Activated CD8-positive, alpha-beta T cell treated with anti-CD3 and anti-CD28 coated beads for 36 hours (primary cell): ENCODE data around the gene DLAT. TPM values are rescaled to one million over a fixed set of nuclear protein-coding genes. Genes with fewer than 3 reads are reported as not detected.

Experiments used
- ATAC-seq: fragments of 200-7000 bp; cut with Tn5 transposase; one replicate; pipeline ENCODE4 v1.10.0; 2021; ENCODE audit warnings: mild to moderate bottlenecking, moderate library complexity
- CTCF ChIA-PET: fragments of 350-600 bp; sonication (Branson Sonifier 250); formaldehyde crosslinking; loops from one replicate; lab custom pipeline; 2021; ENCODE audit warnings: antibody characterized with exemption; lab: Charles Lee
- POLR2A ChIA-PET: fragments of 350-600 bp; sonication (Branson Sonifier 250); formaldehyde crosslinking; loops from one replicate; lab custom pipeline; 2021; ENCODE audit warnings: antibody characterized with exemption; lab: Charles Lee
- DNase-seq: peaks from one replicate; pipeline ENCODE4 v3.0.0-alpha.2; 2020
- H3K27ac Mint-ChIP-seq: one replicate; pipeline ENCODE4 v1.8.0; 2021; ENCODE audit warnings: mild to moderate bottlenecking, mixed read lengths
- H3K27me3 Mint-ChIP-seq: one replicate; pipeline ENCODE4 v1.8.0; 2021; ENCODE audit warnings: mixed read lengths
- H3K36me3 Mint-ChIP-seq: one replicate; pipeline ENCODE4 v1.8.0; 2021; ENCODE audit warnings: low read depth, mixed read lengths
- H3K4me1 Mint-ChIP-seq: one replicate; pipeline ENCODE4 v1.8.0; 2021; ENCODE audit warnings: low read depth, mixed read lengths
- H3K4me3 Mint-ChIP-seq: one replicate; pipeline ENCODE4 v1.8.0; 2021; ENCODE audit warnings: mild to moderate bottlenecking, moderate library complexity, mixed read lengths
- H3K9me3 Mint-ChIP-seq: one replicate; pipeline ENCODE4 v1.8.0; 2021; ENCODE audit warnings: mixed read lengths
- intact Hi-C: fragments of 100-400 bp; cut with micrococcal nuclease; formaldehyde crosslinking; loops from one replicate; pipeline ENCODE4 v1.10.0; 2022
- total RNA-seq, 2 experiments: library from RNA; stranded (reverse); gene quantifications; one replicate each; pipeline ENCODE4 v1.2.3, GENCODE V29; 2021
- TF ChIP-seq, protein P1 (sequence below): fragments of 200-600 bp; IDR thresholded peaks from one replicate; pipeline ENCODE4 v1.8.0; 2022; ENCODE audit warnings: antibody characterized with exemption, mild to moderate bottlenecking

The DLAT gene
- total RNA-seq: 10 to 100 TPM; 50.3 to 51.4 TPM

DNA sequence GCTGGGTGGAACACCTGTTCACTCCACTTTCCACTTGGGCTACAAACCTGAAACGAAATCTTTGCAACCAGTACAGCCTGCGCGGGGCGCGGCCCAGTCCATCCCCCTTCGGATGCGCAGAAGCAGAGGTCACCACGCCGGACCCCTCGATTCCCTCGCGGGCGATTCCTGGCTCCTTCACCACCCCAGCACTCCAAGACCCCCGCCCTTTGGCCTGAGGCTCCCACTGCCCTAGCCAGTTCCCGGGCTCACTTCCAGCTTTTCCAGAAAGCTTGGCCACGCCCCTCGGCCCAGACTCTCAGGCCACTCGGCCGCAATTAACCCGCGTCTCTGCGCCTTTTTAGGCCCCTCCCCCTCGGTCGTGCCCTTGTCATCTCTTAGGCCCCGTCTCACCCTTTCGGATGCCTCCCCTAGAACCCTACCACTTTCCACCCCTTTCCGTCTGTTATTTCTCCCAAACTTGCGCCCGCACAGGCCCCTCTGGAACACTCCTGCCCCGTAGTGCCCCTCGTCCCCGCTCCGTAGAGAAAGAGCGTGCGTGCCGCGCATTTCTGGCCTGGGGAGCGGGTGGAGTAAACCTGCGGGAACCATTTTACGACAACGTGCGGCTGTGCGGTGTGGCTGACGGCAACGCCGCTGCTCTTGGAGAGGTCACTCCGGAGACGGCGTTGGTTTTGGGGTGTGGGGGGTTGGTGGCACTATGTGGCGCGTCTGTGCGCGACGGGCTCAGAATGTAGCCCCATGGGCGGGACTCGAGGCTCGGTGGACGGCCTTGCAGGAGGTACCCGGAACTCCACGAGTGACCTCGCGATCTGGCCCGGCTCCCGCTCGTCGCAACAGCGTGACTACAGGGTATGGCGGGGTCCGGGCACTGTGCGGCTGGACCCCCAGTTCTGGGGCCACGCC lies at the start of gene DLAT:
TSS of gene DLAT (plus strand) at position 636 of the 906 bp plus-strand sequence. CDS start at position 701, 65 bp downstream.
- H3K36me3 Mint-ChIP-seq: peaks cover 31% of the 10 kb centered on the region
- TF ChIP-seq, protein P1, sequence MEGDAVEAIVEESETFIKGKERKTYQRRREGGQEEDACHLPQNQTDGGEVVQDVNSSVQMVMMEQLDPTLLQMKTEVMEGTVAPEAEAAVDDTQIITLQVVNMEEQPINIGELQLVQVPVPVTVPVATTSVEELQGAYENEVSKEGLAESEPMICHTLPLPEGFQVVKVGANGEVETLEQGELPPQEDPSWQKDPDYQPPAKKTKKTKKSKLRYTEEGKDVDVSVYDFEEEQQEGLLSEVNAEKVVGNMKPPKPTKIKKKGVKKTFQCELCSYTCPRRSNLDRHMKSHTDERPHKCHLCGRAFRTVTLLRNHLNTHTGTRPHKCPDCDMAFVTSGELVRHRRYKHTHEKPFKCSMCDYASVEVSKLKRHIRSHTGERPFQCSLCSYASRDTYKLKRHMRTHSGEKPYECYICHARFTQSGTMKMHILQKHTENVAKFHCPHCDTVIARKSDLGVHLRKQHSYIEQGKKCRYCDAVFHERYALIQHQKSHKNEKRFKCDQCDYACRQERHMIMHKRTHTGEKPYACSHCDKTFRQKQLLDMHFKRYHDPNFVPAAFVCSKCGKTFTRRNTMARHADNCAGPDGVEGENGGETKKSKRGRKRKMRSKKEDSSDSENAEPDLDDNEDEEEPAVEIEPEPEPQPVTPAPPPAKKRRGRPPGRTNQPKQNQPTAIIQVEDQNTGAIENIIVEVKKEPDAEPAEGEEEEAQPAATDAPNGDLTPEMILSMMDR: no peak
- DNase-seq: peak; percentile 91
- peak within 1 kb of the TSS; percentile 99 for H3K4me3 Mint-ChIP-seq
- ChIA-PET POLR2A (interaction anchor here (0.6 to 2.0 kb wide), 6 partner anchors 13 to 98 kb away, joined by 3 to 9 read pairs (median 4); no protein-coding TSS in a partner anchor), CTCF (interaction anchor here (1.2 kb wide), 1 partner anchor 93 kb away, joined by 4 read pairs; no protein-coding TSS in a partner anchor)
- peak within 1 kb of the TSS; percentile 100 for H3K27ac Mint-ChIP-seq
- peak; percentile 90 for ATAC-seq
- no peaks in the 10 kb centered on the region for H3K27me3 Mint-ChIP-seq
- no peaks in the 10 kb centered on the region for H3K9me3 Mint-ChIP-seq
- H3K4me1 Mint-ChIP-seq: peaks cover 27% of the 10 kb centered on the region
- intact Hi-C loops: loop anchor here (10.0 kb wide), 1 partner anchor 90 kb away; the partner anchor contains the start of gene DIXDC1

DNA sequence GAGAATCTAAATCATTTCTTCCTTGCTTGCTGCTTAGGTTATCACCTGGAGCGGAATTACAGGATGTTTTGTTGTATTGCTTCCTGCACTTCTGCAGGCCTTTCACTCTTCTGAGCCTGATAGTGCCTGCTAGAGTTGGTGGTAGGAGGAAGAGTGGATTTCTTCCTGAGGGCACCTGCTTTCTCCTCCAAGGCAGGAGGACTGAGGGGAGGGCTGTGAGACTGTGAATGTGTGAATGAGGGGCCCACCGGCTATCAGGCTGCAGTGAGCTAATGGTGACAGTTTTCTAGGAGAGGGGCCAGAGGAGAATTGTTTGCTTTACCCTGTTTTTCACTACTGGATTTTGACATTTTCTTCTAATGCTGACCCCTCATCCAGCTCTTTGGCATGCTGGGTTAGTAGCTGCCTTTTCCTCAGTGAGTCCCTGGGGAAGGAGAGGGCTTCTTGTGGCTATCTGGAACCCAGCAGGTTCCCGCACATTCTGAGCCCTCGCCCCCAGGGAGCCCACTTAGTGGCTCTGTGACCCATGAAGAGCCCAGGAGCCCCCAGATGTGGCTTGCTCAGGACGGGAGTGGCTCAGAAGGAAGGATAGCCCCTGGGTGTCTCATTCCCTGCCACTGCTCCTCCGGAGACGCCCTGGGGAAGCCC lies 49.0 kb upstream of the DLAT start:
- peaks cover 4% of the 10 kb centered on the region for H3K4me1 Mint-ChIP-seq
- ChIA-PET POLR2A (no interaction called here), CTCF (interaction anchor here (1.0 to 10.3 kb wide), 4 partner anchors 9 to 50 kb away, joined by 3 to 223 read pairs (median 3); partner anchors contain the start of gene DIXDC1)
- TF ChIP-seq, protein P1: no peak
- H3K36me3 Mint-ChIP-seq: no peaks in the 10 kb centered on the region
- no peak for ATAC-seq
- no peaks in the 10 kb centered on the region for H3K9me3 Mint-ChIP-seq
- H3K27me3 Mint-ChIP-seq: peaks cover 32% of the 10 kb centered on the region
- DNase-seq: no peak
- H3K4me3 Mint-ChIP-seq: peak overlapping the region; percentile 28
- no peak overlapping the region for H3K27ac Mint-ChIP-seq
- intact Hi-C loops: loop anchor here (5.0 kb wide), 2 partner anchors 39 to 99 kb away; partner anchors contain the start of genes CFAP68, DIXDC1 and FDXACB1

DNA sequence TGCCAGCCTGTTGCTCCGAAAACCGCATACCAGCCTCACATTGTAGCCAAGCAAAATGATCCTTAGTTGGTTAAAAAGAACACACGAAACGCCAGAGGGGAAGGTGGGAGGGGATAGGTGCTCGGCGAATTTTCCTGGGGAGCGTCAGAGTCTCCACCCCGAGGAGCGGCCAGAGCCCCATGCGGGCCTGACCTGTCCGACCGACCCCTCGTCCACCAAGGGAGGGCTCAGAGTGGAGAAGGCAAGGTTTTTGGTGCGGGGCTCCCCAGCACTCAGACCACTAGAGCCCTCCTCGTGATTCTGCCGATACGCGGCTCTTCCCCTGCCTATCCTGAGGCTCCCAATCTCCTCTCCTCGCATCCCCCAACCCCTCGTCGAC lies 48.5 kb upstream of the DLAT start:
- ChIA-PET CTCF (interaction anchor here (1.0 to 10.3 kb wide), 4 partner anchors 8 to 50 kb away, joined by 3 to 223 read pairs (median 3); partner anchors contain the start of gene DIXDC1), POLR2A (interaction anchor here (1.2 kb wide), 1 partner anchor 42 kb away, joined by 3 read pairs; no protein-coding TSS in a partner anchor)
- Mint-ChIP-seq H3K27me3 (peaks cover 32% of the 10 kb centered on the region), H3K36me3 (no peaks in the 10 kb centered on the region), H3K4me1 (peaks cover 4% of the 10 kb centered on the region), H3K27ac (no peak overlapping the region), H3K9me3 (no peaks in the 10 kb centered on the region), H3K4me3 (peak overlapping the region; percentile 28)
- TF ChIP-seq, protein P1: no peak
- DNase-seq: no peak
- intact Hi-C loops: loop anchor here (5.0 kb wide), 2 partner anchors 39 to 99 kb away; partner anchors contain the start of genes CFAP68, DIXDC1 and FDXACB1
- ATAC-seq: no peak

DNA sequence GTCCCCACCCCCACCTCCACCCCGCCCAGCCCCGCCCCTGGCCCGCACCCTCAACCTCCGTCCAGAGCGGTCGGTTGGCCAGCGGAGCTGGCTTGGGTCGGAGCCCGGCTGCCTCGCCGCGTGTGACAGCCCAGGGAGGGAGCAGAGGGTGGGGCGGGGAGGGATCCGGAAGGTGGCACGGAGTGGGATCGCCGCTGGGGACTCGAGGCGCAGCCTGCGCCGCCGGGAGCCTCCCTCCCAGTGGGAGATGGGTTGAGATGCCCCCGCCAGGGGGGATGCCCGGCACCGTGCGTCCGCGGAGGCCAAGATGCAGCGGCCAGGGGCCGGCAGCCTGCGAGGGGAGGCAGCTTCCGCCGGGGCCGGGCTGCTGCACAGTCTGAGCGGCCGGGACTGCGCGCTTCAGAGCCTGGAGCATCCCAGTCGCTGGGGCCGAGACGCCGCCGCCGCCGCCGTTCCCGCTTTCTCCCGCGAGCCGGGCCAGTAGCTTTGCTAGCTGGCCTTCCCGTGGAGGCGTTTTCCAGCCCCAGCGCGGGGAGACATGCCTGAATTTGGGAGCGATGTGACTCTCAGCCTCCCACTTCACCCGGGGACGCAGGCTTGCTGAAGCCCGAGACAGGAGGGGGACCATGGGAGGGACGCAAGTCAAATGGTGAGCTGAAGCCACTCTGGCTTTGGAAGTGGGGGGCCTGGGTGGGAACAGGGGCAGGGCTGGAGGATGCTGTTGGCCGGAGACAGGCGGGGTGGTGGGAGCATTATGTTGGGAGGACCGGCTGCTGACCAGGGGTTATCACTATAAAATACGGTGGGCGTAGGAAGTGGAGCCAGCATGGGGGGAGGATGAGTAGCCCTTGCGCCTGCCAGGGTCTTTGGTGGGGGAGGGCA lies 47.8 kb upstream of the DLAT start:
- H3K36me3 Mint-ChIP-seq: peaks cover 2% of the 10 kb centered on the region
- H3K4me1 Mint-ChIP-seq: peaks cover 4% of the 10 kb centered on the region
- H3K27ac Mint-ChIP-seq: no peak overlapping the region
- ATAC-seq: peak; percentile 72
- H3K4me3 Mint-ChIP-seq: peak overlapping the region; percentile 64
- intact Hi-C loops: loop anchor here (5.0 kb wide), 2 partner anchors 40 to 100 kb away; partner anchors contain the start of genes CFAP68, DIXDC1 and FDXACB1
- peaks cover 32% of the 10 kb centered on the region for H3K27me3 Mint-ChIP-seq
- DNase-seq: peak; percentile 23
- ChIA-PET CTCF (interaction anchor here (1.2 to 10.3 kb wide), 3 partner anchors 12 to 40 kb away, joined by 4 to 223 read pairs (median 4); partner anchors contain the start of gene DIXDC1), POLR2A (interaction anchor here (0.6 to 1.4 kb wide), 6 partner anchors 10 to 290 kb away, joined by 3 to 5 read pairs (median 3); partner anchors contain the start of gene DIXDC1)
- H3K9me3 Mint-ChIP-seq: no peaks in the 10 kb centered on the region
- TF ChIP-seq, protein P1: no peak
